Stimulated activated CD8-positive, alpha-beta memory T cell treated with anti-CD3 and anti-CD28 coated beads, Interleukin-4, amount 100 ng/mL, for 48 hours (primary cell): Measurements from ENCODE around the gene NDC80.

Experiments
- DNase-seq: peaks from one replicate; pipeline ENCODE4 v3.0.0-alpha.2; 2020

Gene NDC80

DNA sequence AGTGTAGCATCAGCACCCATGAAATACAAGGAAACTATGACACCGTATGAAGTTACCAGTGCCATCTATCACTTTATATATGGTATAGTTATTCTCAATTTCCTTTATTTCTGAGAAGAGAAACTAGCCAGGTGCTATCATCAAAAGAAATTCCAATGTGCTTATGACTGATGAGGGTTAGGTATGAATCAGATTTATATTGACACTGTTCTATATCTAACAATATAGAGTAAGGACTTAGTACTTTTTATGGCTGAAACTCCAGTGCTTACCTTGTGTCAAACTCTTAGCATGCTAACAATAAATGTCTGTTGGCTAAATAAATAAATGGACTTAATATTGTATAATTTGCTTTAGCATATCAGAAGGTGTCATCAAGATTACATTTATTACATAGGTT, 7.0 kb upstream of the NDC80 start:
- no peak for DNase-seq

GRCh38 chr18:2568129-2568528, 3.2 kb upstream of the NDC80 start:
- no peak for DNase-seq

DNA sequence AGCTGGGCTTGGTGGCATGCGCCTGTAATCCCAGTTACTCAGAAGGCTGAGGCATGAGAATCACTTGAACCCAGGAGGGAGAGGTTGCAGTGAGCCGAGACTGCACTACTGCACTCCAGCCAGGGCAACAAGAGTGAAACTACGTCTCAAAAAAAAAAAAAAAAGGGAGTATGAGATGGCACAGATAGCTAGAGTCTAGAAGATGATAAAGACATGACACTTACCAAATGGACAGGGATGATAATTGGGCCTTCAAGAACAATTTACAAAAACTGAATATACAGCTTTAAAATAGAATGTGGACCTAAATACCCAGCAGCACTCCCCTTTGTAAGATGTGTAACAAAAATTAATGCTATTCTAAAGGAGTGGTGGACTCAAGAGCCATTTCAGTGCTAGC, 2.8 kb upstream of the NDC80 start:
- DNase-seq = no peak

DNA sequence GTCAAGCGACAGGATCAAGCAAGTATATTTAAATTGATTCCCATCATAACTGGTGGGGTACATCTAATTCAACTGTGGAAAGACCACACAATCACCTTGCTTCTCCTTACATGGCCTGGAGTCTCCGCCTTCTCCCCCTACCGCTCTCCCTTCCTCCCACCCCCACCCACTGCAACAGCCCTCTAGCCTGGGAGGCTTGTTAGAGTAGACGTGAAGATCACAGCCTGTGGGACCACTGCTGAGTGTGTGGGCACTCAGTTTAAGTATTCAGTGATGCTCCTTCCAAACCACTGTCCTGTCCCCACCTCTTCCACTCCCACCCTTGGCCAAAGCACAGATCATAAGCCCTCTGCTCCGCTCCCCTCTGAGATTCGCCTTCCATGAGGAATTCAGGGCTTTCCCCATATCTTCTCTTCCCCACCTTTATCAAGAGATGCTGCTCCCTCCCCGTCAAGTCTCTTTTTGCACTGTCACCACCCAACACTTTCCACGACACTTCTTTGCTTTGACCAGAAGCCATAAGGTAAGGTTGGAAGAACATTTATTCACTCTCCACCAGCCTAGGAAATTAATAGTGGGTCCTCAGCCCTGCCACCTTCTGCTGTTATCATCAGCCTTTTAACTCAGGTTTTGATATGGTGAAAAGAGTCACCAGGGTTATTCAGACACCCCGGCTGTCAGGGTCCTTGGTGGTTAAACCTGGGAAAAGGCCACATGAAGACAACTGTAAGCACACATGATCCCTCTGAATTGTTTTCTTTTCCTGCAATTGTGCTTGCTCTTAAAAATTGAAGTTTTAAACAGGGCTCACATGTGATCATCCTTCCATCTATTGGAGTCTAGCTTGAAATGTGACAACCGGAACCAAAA, 1.8 kb upstream of the NDC80 start:
- DNase-seq = no peak

DNA sequence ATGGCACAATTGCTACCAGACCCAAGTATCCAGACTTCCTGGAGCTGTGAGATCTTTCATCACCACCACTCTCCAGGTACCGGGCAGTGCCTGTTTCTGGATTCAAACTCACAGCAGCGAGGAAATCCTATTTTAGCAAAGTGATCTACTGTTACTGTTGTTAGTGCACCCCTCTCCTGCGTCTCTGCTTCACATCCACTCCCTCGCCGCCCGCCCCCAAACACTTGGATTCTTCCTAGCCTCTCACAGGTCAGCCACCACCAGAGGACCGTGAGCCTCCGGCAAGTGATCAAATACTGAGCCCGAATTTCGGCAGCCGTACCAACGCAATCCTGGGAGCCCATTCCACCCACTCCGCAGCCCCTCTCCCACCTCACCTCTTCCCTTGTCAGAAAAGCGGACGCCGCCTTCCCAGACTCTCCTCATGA, 571 bp upstream of the NDC80 start:
- DNase-seq = peak; percentile 69

- DNase-seq = no peak
Observed at GRCh38 chr18:2572171-2572569, 813 bp downstream of the NDC80 start.

DNA sequence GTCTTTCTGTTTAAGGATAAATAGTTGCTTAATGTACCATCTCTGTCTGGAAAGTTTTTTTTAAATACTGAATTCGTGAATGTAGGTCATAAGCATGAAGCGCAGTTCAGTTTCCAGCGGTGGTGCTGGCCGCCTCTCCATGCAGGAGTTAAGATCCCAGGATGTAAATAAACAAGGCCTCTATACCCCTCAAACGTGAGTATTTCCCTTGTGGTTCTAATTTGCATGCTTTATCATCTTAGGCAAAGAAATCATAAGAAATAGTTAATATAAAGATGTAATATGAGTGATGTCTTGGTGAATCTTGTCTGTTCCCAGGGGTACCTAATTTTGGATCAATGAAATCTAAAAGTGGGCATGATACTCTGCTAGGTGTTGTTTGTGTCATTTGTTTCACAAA, 1.5 kb downstream of the NDC80 start:
- no peak for DNase-seq

- no peak for DNase-seq
Observed at GRCh38 chr18:2573408-2573807, 2.1 kb downstream of the NDC80 start.

- no peak for DNase-seq
Observed at GRCh38 chr18:2587788-2588187, 16.4 kb downstream of the NDC80 start.

DNA sequence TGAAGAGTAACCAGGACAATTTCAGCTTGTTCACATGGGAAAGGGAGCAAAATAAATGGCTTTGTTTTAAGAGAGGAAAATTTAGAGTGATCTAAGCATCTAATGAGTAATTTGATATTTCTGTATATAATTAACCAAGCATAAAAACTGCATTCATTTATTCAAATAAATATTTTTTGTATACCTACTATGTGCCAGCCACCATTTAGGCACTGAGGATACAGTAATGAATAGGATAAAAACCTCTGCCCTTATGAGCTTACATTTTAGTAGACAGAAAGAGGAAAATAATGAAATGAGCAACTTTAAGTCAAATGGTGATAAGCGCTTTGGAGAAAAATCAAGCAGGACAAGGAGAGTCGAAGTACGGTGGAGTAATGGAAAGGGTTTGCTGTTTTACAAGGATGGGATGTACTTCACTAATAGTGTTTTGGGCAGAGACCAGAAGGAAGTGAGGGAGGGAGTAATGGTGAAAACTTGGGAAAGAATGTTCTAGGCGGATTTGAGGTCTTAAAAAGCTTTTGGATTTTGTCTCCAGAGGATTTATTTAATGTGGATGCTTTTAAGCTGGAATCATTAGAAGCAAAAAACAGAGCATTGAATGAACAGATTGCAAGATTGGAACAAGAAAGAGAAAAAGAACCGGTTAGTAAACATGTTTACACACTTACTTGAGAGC, 17.4 kb downstream of the NDC80 start:
- DNase-seq = no peak

- DNase-seq = no peak
Observed at GRCh38 chr18:2589345-2590068, 18.1 kb downstream of the NDC80 start.

- DNase-seq = no peak
Observed at GRCh38 chr18:2590303-2590702, 18.9 kb downstream of the NDC80 start.

- DNase-seq = no peak
Observed at GRCh38 chr18:2597639-2598038, 26.3 kb downstream of the NDC80 start.

GRCh38 chr18:2602844-2603243, 31.5 kb downstream of the NDC80 start:
- no peak for DNase-seq

DNA sequence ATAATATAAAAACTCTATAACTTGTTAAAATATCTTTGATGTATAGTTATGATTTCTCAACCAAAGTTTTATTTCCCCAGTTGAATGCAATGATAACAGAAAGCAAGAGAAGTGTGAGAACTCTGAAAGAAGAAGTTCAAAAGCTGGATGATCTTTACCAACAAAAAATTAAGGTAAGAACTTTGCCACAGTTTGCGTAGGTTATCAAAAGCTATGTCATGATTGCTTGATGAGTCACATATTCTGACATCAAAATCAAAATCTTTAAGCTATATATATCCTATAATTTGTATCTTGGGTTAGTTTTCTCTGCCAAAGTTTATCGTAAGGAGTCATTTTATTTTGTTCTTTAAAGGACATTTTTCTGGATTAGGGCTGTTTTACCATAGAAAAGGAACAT, 35.0 kb downstream of the NDC80 start:
- no peak for DNase-seq

DNA sequence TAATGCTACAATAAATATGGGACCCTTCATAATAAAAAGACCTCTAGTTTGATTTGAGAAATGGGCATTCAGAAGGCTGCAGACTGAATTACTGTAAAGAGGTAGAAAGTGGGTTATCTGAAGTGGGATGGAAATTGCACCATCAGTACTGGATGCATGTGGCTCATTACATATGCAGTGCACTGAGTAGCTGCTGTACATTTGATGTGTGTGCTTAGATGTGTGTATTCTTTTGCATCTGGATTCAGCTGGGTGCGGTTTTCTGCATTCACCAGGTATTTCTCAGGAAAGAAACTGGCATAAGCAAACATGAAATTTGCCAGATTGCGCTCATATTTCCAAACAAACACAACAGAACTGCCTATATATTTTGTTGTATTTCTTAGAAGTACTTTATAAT, 38.2 kb downstream of the NDC80 start:
- no peak for DNase-seq

DNA sequence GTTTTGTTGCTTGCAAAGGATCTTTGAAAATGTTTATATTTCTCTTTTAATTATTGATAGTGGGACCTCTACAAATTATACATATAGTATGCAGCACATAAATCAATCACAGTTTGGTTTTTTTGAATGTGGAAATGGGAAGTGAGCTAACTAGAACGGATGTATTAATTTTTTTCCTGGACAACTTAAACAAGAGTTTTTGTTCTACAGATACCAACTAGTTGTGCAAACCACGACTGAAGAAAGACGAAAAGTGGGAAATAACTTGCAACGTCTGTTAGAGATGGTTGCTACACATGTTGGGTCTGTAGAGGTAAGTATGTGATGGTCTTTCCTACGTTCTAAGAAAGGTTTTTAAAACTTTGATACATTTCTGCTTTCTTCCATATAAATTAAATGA, 39.2 kb downstream of the NDC80 start:
- no peak for DNase-seq

- DNase-seq = no peak
Observed at GRCh38 chr18:2612996-2613395, 41.6 kb downstream of the NDC80 start.

DNA sequence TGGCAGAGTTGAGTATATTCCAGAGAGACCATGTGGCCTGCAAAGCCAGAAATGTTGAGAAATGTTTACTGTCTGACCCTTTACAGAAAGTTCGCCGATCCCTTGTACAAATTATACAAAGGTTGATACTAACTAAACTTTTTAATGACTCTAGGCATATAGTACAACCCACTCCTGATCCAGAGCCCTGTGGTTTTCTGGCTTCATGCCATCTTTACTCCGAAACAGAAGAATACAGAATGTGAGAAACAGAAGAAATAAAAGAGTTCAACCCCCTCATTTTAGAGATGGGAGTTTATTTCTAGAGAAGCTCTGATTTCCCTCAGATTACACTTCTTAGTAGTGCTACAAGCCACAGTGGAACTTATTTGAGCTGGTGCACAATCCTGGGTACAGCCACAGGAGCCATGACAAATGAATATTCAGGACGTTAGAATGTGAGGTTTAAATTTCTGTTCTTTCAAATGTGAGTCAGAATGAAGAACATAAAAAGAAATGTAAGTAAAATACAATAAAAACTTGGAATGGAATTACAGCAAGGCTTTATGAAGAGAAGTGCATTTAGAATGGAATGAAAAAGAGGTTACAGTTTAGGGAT, 46.1 kb downstream of the NDC80 start:
- no peak for DNase-seq

GRCh38 chr18:2618009-2618408, 46.7 kb downstream of the NDC80 start:
- DNase-seq = no peak

DNA sequence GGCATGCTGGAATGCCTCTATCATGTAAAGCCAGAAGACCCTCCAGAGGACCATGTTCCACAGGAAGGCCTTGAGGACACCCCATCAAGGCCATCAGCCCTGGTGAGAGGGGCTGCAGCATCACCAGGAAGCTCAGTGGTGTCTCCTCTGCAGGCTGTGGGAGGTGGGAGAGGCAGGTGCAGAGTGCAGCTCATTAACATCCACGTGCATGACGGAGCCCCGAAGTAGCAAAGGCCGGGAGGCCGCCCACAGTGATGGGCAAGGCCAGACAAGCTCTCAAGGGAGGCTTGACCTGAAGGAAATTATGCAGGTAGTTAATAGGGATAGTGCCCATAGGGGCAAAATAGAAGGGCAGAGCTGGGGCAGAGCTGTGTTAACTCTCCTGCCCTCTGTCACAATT, 53.9 kb downstream of the NDC80 start:
- no peak for DNase-seq

- no peak for DNase-seq
Observed at GRCh38 chr18:2627821-2628276, 56.5 kb downstream of the NDC80 start.

DNA sequence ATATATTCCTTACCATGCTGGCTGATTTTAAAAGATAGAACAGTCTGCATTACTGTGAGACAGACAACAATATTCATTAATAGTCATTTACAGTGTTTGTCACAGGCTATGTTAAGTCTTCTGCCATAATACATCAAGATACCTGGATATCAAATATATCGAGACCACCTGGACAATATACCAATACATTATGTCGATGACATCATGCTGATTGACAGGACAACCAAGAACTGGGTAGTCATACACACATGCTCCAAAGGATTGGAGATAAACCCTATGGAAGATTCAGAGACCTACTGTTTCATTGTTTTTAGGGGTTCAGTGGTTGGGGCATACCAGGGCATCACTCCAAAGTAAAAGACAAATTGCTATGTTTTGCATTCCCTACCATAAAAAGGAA, 57.6 kb downstream of the NDC80 start:
- no peak for DNase-seq
